Measurements from ENCODE around the gene LHFPL2. TPM values are rescaled to one million over a fixed set of nuclear protein-coding genes. Genes with fewer than 3 reads are reported as not detected.

Gene LHFPL2
- total and polyA plus RNA-seq, 4 donors = 6.5 to 49.4 (median 47.7) TPM

GRCh38 chr5:78654386-78654785 is 5.8 kb upstream of the LHFPL2 start:
- Histone ChIP-seq H3K4me1 (ENCODE audit: control insufficient read depth in 5 of 5, insufficient read depth in 5 of 5, low read length in 5 of 5) (peaks cover 0 to 5% (median 0%) of the 10 kb centered on the region in 5 donors), H3K27me3 (ENCODE audit: control insufficient read depth in 3 of 3, insufficient read depth in 3 of 3, low read length in 2 of 3) (no peaks in the 10 kb centered on the region), H3K36me3 (ENCODE audit: control insufficient read depth in 4 of 4, insufficient read depth in 4 of 4, low read length in 4 of 4) (no peaks in the 10 kb centered on the region), H3K9me3 (ENCODE audit: control insufficient read depth in 4 of 4, insufficient read depth in 3 of 4, low read length in 3 of 4) (no peaks in the 10 kb centered on the region), H3K27ac (ENCODE audit: low read depth in 1 of 2, low read length in 1 of 2) (peak overlapping the region in 1 of 2 donors; percentile 21), H3K4me3 (no peak overlapping the region), H3K9ac (ENCODE audit: insufficient read depth in 1 of 2, low read length in 2 of 2) (no peak overlapping the region)
- no peak for ATAC-seq (ENCODE audit: insufficient read depth, low FRiP score)
- DNase-seq = no peak
- no peak for TF ChIP-seq CTCF (IDR thresholded peaks at IDR 0.05; ENCODE audit: control extremely low read depth, extremely low read depth)
- WGBS, 2 donors = 91 to 97% methylated on average over 1 of the region's 1 CpG

- no peak for TF ChIP-seq CTCF (IDR thresholded peaks at IDR 0.05; ENCODE audit: control extremely low read depth, extremely low read depth)
- peaks cover 0 to 2% (median 0%) of the 10 kb centered on the region in 5 donors for H3K4me1 ChIP-seq (ENCODE audit: control insufficient read depth in 5 of 5, insufficient read depth in 5 of 5, low read length in 5 of 5)
- H3K9ac ChIP-seq (ENCODE audit: insufficient read depth in 1 of 2, low read length in 2 of 2) = no peak overlapping the region
- 51 to 67% methylated on average over 6 of the region's 6 CpGs for WGBS, 2 donors
- H3K4me3 ChIP-seq = no peak overlapping the region
- peak overlapping the region in 1 of 2 donors; percentile 21 for H3K27ac ChIP-seq (ENCODE audit: low read depth in 1 of 2, low read length in 1 of 2)
- H3K36me3 ChIP-seq (ENCODE audit: control insufficient read depth in 4 of 4, insufficient read depth in 4 of 4, low read length in 4 of 4) = no peaks in the 10 kb centered on the region
- ATAC-seq (ENCODE audit: insufficient read depth, low FRiP score) (no peak), DNase-seq (no peak)
- no peaks in the 10 kb centered on the region for H3K27me3 ChIP-seq (ENCODE audit: control insufficient read depth in 3 of 3, insufficient read depth in 3 of 3, low read length in 2 of 3)
- H3K9me3 ChIP-seq (ENCODE audit: control insufficient read depth in 4 of 4, insufficient read depth in 3 of 4, low read length in 3 of 4) = no peaks in the 10 kb centered on the region
These were observed 5.3 kb upstream of the LHFPL2 start for GRCh38 chr5:78653681-78654366.

GRCh38 chr5:78653031-78653430 is 4.5 kb upstream of the LHFPL2 start:
- ATAC-seq (ENCODE audit: insufficient read depth, low FRiP score) = no peak
- WGBS, 2 donors = 90 to 91% methylated on average over 2 of the region's 2 CpGs

More at GRCh38 chr5:78653031-78653430, 4.5 kb upstream of the LHFPL2 start:
- H3K9me3 ChIP-seq (ENCODE audit: control insufficient read depth in 4 of 4, insufficient read depth in 3 of 4, low read length in 3 of 4) = no peaks in the 10 kb centered on the region
- no peak overlapping the region for H3K4me3 ChIP-seq
- no peaks in the 10 kb centered on the region for H3K27me3 ChIP-seq (ENCODE audit: control insufficient read depth in 3 of 3, insufficient read depth in 3 of 3, low read length in 2 of 3)
- H3K36me3 ChIP-seq (ENCODE audit: control insufficient read depth in 4 of 4, insufficient read depth in 4 of 4, low read length in 4 of 4) = no peaks in the 10 kb centered on the region
- H3K27ac ChIP-seq (ENCODE audit: low read depth in 1 of 2, low read length in 1 of 2) = no peak overlapping the region
- TF ChIP-seq CTCF (IDR thresholded peaks at IDR 0.05; ENCODE audit: control extremely low read depth, extremely low read depth) = no peak
- no peak for DNase-seq
- H3K4me1 ChIP-seq (ENCODE audit: control insufficient read depth in 5 of 5, insufficient read depth in 5 of 5, low read length in 5 of 5) = peaks cover 0 to 2% (median 0%) of the 10 kb centered on the region in 5 donors
- no peak overlapping the region for H3K9ac ChIP-seq (ENCODE audit: insufficient read depth in 1 of 2, low read length in 2 of 2)
